GM18861 (cell line): Measurements from ENCODE around the gene ADCYAP1.

Source experiments
- ATAC-seq: cut with Tn5 transposase; IDR thresholded peaks from one replicate; pipeline ENCODE4 v1.9.1; 2021; ENCODE audit not compliant: unreplicated experiment

Gene ADCYAP1

DNA sequence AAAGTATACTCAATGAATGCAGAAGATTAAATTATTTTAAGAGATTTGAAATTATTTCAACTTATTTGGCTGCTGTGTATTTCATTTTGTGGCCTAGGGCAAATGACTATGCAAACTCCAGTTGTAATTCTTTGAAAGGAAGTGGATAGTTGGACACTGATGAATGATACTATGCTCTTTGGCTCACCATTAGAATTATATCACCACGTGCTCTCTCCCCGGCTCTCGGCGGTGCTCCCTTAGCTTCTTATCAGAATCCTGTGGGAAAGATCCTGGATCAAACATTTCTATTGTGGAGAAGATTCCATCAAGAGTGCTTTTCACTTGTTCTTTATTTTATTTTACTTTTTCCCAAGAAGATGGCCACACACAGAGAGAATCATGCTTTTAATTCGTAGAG, 55.2 kb downstream of the ADCYAP1 start:
- no peak for ATAC-seq
